ENCODE data around the gene PTPRN2. TPM values are rescaled to one million over a fixed set of nuclear protein-coding genes. Genes with fewer than 3 reads are reported as not detected.

Gene PTPRN2
- total RNA-seq, 1 donor from 2014 or later, result 3.1 TPM

- no peak for DNase-seq
These were observed 561.7 kb downstream of the PTPRN2 start for GRCh38 chr7:158025686-158026600.

- DNase-seq, result peak; percentile 37
These were observed 562.7 kb downstream of the PTPRN2 start for GRCh38 chr7:158024881-158025280.

- DNase-seq, result no peak
These were observed 563.3 kb downstream of the PTPRN2 start for GRCh38 chr7:158024351-158024715.

GRCh38 chr7:158023681-158024350 is 563.8 kb downstream of the PTPRN2 start:
- DNase-seq, result no peak

- DNase-seq, result no peak
These were observed 564.5 kb downstream of the PTPRN2 start for GRCh38 chr7:158023157-158023556.

- DNase-seq, result no peak
These were observed 565.0 kb downstream of the PTPRN2 start for GRCh38 chr7:158022601-158023000.

- no peak for DNase-seq
These were observed 565.8 kb downstream of the PTPRN2 start for GRCh38 chr7:158021836-158022235.

- DNase-seq, result no peak
These were observed 566.9 kb downstream of the PTPRN2 start for GRCh38 chr7:158020706-158021095.

GRCh38 chr7:158019726-158020705 is 567.6 kb downstream of the PTPRN2 start:
- no peak for DNase-seq

GRCh38 chr7:158018971-158019645 is 568.5 kb downstream of the PTPRN2 start:
- DNase-seq, result peak; percentile 54

GRCh38 chr7:158018098-158018762 is 569.4 kb downstream of the PTPRN2 start:
- DNase-seq, result peak; percentile 53

GRCh38 chr7:158017111-158018097 is 570.2 kb downstream of the PTPRN2 start:
- peak; percentile 48 for DNase-seq

- DNase-seq, result peak; percentile 84
These were observed 571.2 kb downstream of the PTPRN2 start for GRCh38 chr7:158016180-158017097.

GRCh38 chr7:158015403-158016179 is 572.0 kb downstream of the PTPRN2 start:
- DNase-seq, result peak; percentile 44

- DNase-seq, result no peak
These were observed 572.6 kb downstream of the PTPRN2 start for GRCh38 chr7:158014976-158015375.

GRCh38 chr7:158013085-158013668 is 574.4 kb downstream of the PTPRN2 start:
- no peak for DNase-seq

GRCh38 chr7:158011941-158012340 is 575.7 kb downstream of the PTPRN2 start:
- DNase-seq, result no peak
